Skeletal muscle tissue (tissue), 4 donors: ENCODE data around the gene CNOT6L. TPM values are rescaled to one million over a fixed set of nuclear protein-coding genes. Genes with fewer than 3 reads are reported as not detected.
"Not testable (repeated sequence)": the region's sequence is repeated elsewhere in the genome, so short reads cannot be mapped to it uniquely, and the experiment has no call there.

Source experiments
- H3K27ac ChIP-seq: one replicate; pipeline ENCODE4 v1.7.0; 2013; ENCODE audit warnings: mild to moderate bottlenecking, low read depth, low read length, inconsistent platforms
- H3K27me3 ChIP-seq, 3 donors: one replicate each; pipeline ENCODE4 v1.7.0; 2013; ENCODE audit warnings: low read length in 3 of 3; ENCODE audit not compliant: control insufficient read depth in 3 of 3, insufficient read depth in 3 of 3
- H3K36me3 ChIP-seq, 3 donors: one replicate each; pipeline ENCODE4 v1.7.0; 2013; ENCODE audit warnings: low read length in 3 of 3; ENCODE audit not compliant: control insufficient read depth in 3 of 3, insufficient read depth in 3 of 3
- H3K4me1 ChIP-seq, 3 donors: one replicate each; pipeline ENCODE4 v1.7.0; 2013; ENCODE audit warnings: low read length in 3 of 3, mild to moderate bottlenecking in 3 of 3; ENCODE audit not compliant: control insufficient read depth in 3 of 3, insufficient read depth in 3 of 3
- H3K4me3 ChIP-seq, 3 donors: one replicate each; pipeline ENCODE4 v1.7.0; 2013; ENCODE audit warnings: low read length in 3 of 3
- H3K9ac ChIP-seq, 3 donors: one replicate each; pipeline ENCODE4 v1.7.0; 2013; ENCODE audit warnings: low read length in 3 of 3, mild to moderate bottlenecking in 3 of 3, moderate library complexity in 2 of 3, low read depth in 1 of 3
- H3K9me3 ChIP-seq, 3 donors: one replicate each; pipeline ENCODE4 v1.7.0; 2013; ENCODE audit warnings: low read length in 3 of 3; ENCODE audit not compliant: control insufficient read depth in 3 of 3
- total RNA-seq: library from RNA; depleted of rRNA; stranded (reverse); fragments of >200 nt; gene quantifications from one replicate; pipeline ENCODE4 v1.2.3, GENCODE V29; 2014
- donor health status: Osteomylitis.

The CNOT6L gene
- total RNA-seq, 1 donor from 2014 or later = 31.3 TPM

DNA sequence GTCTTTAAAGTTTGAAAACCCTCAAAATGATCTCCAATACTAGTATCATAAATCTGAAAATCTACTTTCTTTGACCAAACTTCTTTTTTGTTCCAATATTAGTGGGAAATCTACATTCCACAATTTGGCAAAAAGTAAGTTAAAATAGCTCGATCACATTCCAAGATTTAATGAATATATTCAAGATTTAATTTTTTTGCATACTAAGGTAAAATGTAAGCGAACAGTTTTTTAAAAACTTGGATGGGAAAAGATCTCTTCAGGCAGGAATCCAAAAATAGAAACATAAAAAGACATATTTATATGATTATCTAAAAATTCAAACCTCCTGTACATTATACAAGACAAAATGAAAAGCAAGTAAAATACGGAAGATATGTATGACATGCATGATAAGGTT lies 31.2 kb downstream of the CNOT6L start:
- H3K4me1 ChIP-seq = peaks cover 0 to 8% (median 3%) of the 10 kb centered on the region in 3 donors

DNA sequence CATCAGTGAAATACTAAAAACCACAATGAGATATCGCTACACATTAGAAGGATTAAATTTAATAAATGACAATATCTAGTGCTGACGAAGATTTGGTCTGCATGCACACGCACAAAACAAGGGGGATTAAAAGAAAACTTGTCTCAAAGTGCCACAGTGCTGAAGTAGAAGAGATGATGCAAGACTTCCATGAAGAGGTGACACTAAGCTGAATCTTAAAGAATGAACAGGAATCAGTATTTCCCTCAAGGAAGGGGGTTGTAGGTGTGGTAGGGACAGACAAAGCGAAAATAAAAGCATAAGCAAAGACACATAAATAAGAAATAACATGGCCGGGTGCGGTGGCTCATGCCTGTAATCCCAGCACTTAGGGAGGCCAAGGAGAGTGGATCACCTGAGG lies 33.5 kb downstream of the CNOT6L start:
- H3K27me3 ChIP-seq = no peaks in the 10 kb centered on the region
- H3K27ac ChIP-seq = no peak overlapping the region
- H3K36me3 ChIP-seq = no peaks in the 10 kb centered on the region
- peaks cover 0 to 4% (median 3%) of the 10 kb centered on the region in 3 donors for H3K4me1 ChIP-seq
- no peak overlapping the region for H3K9ac ChIP-seq
- no peak overlapping the region for H3K4me3 ChIP-seq
- H3K9me3 ChIP-seq = no peaks in the 10 kb centered on the region

More for the DNA sequence above, 31.2 kb downstream of the CNOT6L start:
- Histone ChIP-seq H3K4me3 (no peak overlapping the region), H3K36me3 (no peaks in the 10 kb centered on the region), H3K9me3 (no peaks in the 10 kb centered on the region), H3K9ac (no peak overlapping the region), H3K27ac (no peak overlapping the region), H3K27me3 (no peaks in the 10 kb centered on the region)

DNA sequence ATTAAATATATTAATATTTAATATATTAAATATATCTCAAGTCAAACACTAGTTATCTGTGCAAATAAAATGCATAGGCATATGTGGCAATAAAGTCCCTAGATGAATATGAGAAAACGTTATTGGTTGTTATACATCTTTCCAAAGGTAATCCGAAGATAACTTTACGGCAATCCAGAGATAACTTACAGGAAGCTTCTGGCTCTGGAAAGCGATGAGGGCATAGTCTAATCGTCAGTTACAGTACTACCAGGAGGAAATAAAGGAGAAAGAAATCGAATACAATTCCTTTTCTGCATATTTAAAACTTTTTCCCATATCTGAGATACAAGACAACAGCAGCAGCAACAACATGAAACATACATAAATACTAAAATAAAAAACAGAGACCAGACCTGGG lies 35.3 kb downstream of the CNOT6L start:
- Histone ChIP-seq H3K9ac (no peak overlapping the region), H3K9me3 (no peaks in the 10 kb centered on the region), H3K36me3 (no peaks in the 10 kb centered on the region), H3K4me3 (no peak overlapping the region), H3K27ac (no peak overlapping the region), H3K27me3 (no peaks in the 10 kb centered on the region), H3K4me1 (peaks cover 0 to 3% (median 0%) of the 10 kb centered on the region in 3 donors)

GRCh38 chr4:77782102-77782835 lies 36.9 kb downstream of the CNOT6L start:
- Histone ChIP-seq H3K4me1 (peaks cover 0 to 9% (median under 1%) of the 10 kb centered on the region in 3 donors), H3K9me3 (no peaks in the 10 kb centered on the region), H3K27me3 (no peaks in the 10 kb centered on the region), H3K27ac (no peak overlapping the region), H3K9ac (no peak overlapping the region), H3K4me3 (no peak overlapping the region), H3K36me3 (no peaks in the 10 kb centered on the region)

GRCh38 chr4:77780762-77781161 lies 38.4 kb downstream of the CNOT6L start:
- H3K27me3 ChIP-seq, H3K9ac ChIP-seq, H3K9me3 ChIP-seq, H3K4me3 ChIP-seq, H3K27ac ChIP-seq, H3K36me3 ChIP-seq: not testable (repeated sequence)
- H3K4me1 ChIP-seq = peaks cover 10 to 17% (median 11%) of the 10 kb centered on the region in 3 donors

- H3K9ac ChIP-seq = peak overlapping the region in 1 of 3 donors; percentile 10
- H3K9me3 ChIP-seq = no peaks in the 10 kb centered on the region
- H3K4me1 ChIP-seq = peaks cover 10 to 13% (median 11%) of the 10 kb centered on the region in 3 donors
- no peaks in the 10 kb centered on the region for H3K27me3 ChIP-seq
- peak overlapping the region; percentile 32 for H3K27ac ChIP-seq
- peak overlapping the region in 2 of 3 donors; percentile 15 to 21 for H3K4me3 ChIP-seq
- H3K36me3 ChIP-seq = peaks cover 0 to 11% (median 9%) of the 10 kb centered on the region in 3 donors
Measured at GRCh38 chr4:77777135-77777807, 41.9 kb downstream of the CNOT6L start.

DNA sequence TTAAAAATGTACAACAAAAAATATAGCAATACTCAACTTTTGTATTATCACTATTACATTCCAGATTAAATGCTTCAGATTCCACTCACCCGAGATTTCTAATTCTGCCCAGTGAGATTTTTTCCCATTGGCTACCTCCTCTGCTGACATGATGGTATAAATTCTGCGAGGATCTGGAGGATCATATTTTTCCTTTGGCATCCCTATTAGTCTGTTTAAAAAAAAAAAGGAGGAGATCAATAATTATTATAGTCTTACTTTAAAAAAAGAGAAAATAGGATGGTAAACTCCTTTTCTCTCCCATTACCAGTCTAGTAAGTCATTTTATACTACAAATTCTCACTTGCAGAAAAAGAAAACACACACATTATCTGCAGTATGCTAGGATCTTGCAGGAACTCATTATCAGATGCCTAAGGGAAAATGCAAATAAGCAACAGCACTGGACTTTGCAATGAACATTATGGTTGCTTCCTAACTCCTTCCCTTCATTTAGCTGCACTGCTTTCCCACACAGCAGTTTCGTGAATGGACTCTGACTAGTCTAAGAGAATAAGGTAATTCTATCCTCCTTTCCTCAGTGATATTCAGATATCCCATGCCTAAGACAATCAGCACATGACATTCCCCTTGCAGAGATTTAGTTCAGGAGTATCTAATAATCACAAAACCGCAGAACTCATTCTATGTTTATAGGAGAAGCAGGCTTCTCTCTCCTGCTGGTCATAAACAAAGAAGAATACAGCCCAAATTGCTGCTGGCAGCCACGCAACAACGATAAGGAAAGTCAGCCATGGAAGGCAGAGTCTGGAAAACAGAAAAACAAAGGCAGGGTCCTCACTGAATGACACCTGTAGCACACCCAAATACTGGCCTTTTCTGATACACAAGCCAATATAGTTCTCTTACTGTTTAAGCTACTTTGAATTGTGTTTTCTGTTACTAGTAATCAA lies 42.7 kb downstream of the CNOT6L start:
- H3K36me3 ChIP-seq = peaks cover 0 to 16% (median 12%) of the 10 kb centered on the region in 3 donors
- H3K9me3 ChIP-seq = no peaks in the 10 kb centered on the region
- H3K4me3 ChIP-seq = peak overlapping the region in 1 of 3 donors; percentile 17
- H3K27me3 ChIP-seq = no peaks in the 10 kb centered on the region
- peaks cover 10 to 13% (median 11%) of the 10 kb centered on the region in 3 donors for H3K4me1 ChIP-seq
- H3K27ac ChIP-seq = peak overlapping the region; percentile 32
- no peak overlapping the region for H3K9ac ChIP-seq

- Histone ChIP-seq H3K9ac (no peak overlapping the region), H3K4me3 (no peak overlapping the region), H3K27ac (no peak overlapping the region), H3K36me3 (peaks cover 0 to 17% (median 16%) of the 10 kb centered on the region in 3 donors), H3K9me3 (no peaks in the 10 kb centered on the region), H3K27me3 (no peaks in the 10 kb centered on the region), H3K4me1 (peaks cover 10 to 13% (median 11%) of the 10 kb centered on the region in 3 donors)
Measured at GRCh38 chr4:77773101-77773500, 46.1 kb downstream of the CNOT6L start.

DNA sequence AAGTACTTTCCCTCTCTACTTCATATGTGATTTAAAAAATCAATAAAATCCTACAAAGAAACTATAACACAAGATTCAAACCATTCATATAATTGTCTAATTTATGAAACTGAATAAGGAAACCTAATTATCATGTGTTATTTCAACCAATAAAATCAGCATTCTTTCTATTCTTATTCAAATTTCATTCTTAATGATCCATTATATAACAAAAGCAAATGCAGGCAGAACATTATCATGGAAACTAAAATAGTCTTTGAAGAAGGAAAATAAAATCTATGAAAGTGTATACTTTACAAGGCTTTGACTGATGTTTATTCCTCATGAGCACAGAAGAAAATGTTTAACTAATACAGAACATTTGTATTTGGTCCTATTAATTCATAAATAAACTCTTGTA lies 47.6 kb downstream of the CNOT6L start:
- Histone ChIP-seq H3K9me3 (no peaks in the 10 kb centered on the region), H3K4me3 (no peak overlapping the region), H3K4me1 (peaks cover under 1 to 4% (median 3%) of the 10 kb centered on the region in 3 donors), H3K36me3 (peaks cover 0 to 17% (median 16%) of the 10 kb centered on the region in 3 donors), H3K27me3 (no peaks in the 10 kb centered on the region), H3K27ac (no peak overlapping the region), H3K9ac (no peak overlapping the region)
